GM12891 (cell line): ENCODE measurements around the gene ZNF677.

ENCODE experiments used
- POLR2A ChIP-seq: IDR thresholded peaks from 2 replicates; pipeline ENCODE4 v1.6.1; 2011; ENCODE audit warnings: low read depth, low read length, control low read depth
- POLR2AphosphoS5 ChIP-seq: IDR thresholded peaks from 2 replicates; pipeline ENCODE4 v1.6.1; 2011; ENCODE audit warnings: low read depth, low read length, control low read depth
- SPI1 ChIP-seq: IDR thresholded peaks from 2 replicates; pipeline ENCODE4 v1.6.1; 2011; ENCODE audit warnings: low read depth, low read length, control low read depth
- TAF1 ChIP-seq: IDR thresholded peaks from 2 replicates; pipeline ENCODE4 v1.6.1; 2011; ENCODE audit warnings: low read depth, low read length, control low read depth

- no peak for TF ChIP-seq POLR2A
- TF ChIP-seq TAF1: no peak
- TF ChIP-seq POLR2AphosphoS5: no peak
- TF ChIP-seq SPI1: no peak
Observed at GRCh38 chr19:53285087-53285486, 30.4 kb upstream of the ZNF677 start.
